Endodermal cell (in vitro differentiated cells): ENCODE measurements around the gene PICALM. TPM values are rescaled to one million over a fixed set of nuclear protein-coding genes. Genes with fewer than 3 reads are reported as not detected.

Source experiments
- DNase-seq: peaks from one replicate; pipeline ENCODE4 v3.0.0-alpha.2; 2017
- H3K27ac ChIP-seq: 2 replicates; pipeline ENCODE4 v1.5.1; 2013; ENCODE audit warnings: mild to moderate bottlenecking, low read depth, low read length, moderate library complexity
- H3K27me3 ChIP-seq: 2 replicates; pipeline ENCODE4 v1.6.1; 2013; ENCODE audit warnings: mild to moderate bottlenecking, low read length, moderate library complexity; ENCODE audit not compliant: insufficient read depth, control insufficient read depth, poor library complexity, severe bottlenecking
- H3K36me3 ChIP-seq: 2 replicates; pipeline ENCODE4 v1.7.0; 2013; ENCODE audit warnings: mild to moderate bottlenecking, low read length, moderate library complexity; ENCODE audit not compliant: control insufficient read depth, insufficient read depth
- H3K4me1 ChIP-seq: one replicate; pipeline ENCODE4 v1.7.0; 2013; ENCODE audit warnings: low read length; ENCODE audit not compliant: control insufficient read depth, insufficient read depth
- H3K4me3 ChIP-seq: 2 replicates; pipeline ENCODE4 v1.5.1; 2013; ENCODE audit warnings: mild to moderate bottlenecking, low read length, moderate library complexity
- H3K9ac ChIP-seq: 2 replicates; pipeline ENCODE4 v1.6.1; 2013; ENCODE audit warnings: mild to moderate bottlenecking, low read length, moderate library complexity; ENCODE audit not compliant: poor library complexity, severe bottlenecking; ENCODE audit errors: extremely low read depth
- H3K9me3 ChIP-seq: 2 replicates; pipeline ENCODE4 v1.6.1; 2013; ENCODE audit warnings: mild to moderate bottlenecking, low read length, moderate library complexity; ENCODE audit not compliant: control insufficient read depth
- H3K27ac Mint-ChIP-seq: 2 replicates; pipeline ENCODE4 v1.8.0; 2020; ENCODE audit warnings: mixed read lengths
- H3K27me3 Mint-ChIP-seq: 2 replicates; pipeline ENCODE4 v1.8.0; 2021; ENCODE audit warnings: mild to moderate bottlenecking, mixed read lengths; ENCODE audit not compliant: insufficient read depth
- H3K36me3 Mint-ChIP-seq: 2 replicates; pipeline ENCODE4 v1.8.0; 2020; ENCODE audit warnings: low read depth, mixed read lengths
- H3K4me1 Mint-ChIP-seq: 2 replicates; pipeline ENCODE4 v1.8.0; 2020; ENCODE audit warnings: mixed read lengths
- H3K4me3 Mint-ChIP-seq: 2 replicates; pipeline ENCODE4 v1.8.0; 2020; ENCODE audit warnings: mild to moderate bottlenecking, moderate library complexity, mixed read lengths
- H3K9me3 Mint-ChIP-seq: 2 replicates; pipeline ENCODE4 v1.8.0; 2020; ENCODE audit warnings: mild to moderate bottlenecking, mixed read lengths
- WGBS, 2 experiments: methylation state at CpG; one replicate each; pipeline versions ENCODE4 v1.1.5 to v1.1.7; 2013; ENCODE audit warnings: missing lambda C conversion rate in 2 of 2, mixed read lengths in 1 of 2; ENCODE audit not compliant: insufficient coverage in 1 of 2, insufficient read length in 1 of 2; 5-methylcytosine and 5-hydroxymethylcytosine counted together
- total RNA-seq, 2 donors: library from RNA; stranded (reverse); fragmentation: NEBNext Ultra II Directional in 1 of 2; extraction: Animal tissue kit (Norgen Biotek cat#: 25700) in 1 of 2; gene quantifications; 2 replicates in 1 of 2; 3 replicates in 1 of 2; pipeline ENCODE4 v1.2.1, GENCODE V29; 2021
- TF ChIP-seq, protein P1 (sequence below): fragments of 200-600 bp; sonication (generic); conservative IDR thresholded peaks from 2 replicates; pipeline ENCODE4 v1.5.0; 2021; ENCODE audit warnings: antibody characterized with exemption, mild to moderate bottlenecking

Gene PICALM
- total RNA-seq, 2 donors from 2014 or later: 120 to 129 TPM

DNA sequence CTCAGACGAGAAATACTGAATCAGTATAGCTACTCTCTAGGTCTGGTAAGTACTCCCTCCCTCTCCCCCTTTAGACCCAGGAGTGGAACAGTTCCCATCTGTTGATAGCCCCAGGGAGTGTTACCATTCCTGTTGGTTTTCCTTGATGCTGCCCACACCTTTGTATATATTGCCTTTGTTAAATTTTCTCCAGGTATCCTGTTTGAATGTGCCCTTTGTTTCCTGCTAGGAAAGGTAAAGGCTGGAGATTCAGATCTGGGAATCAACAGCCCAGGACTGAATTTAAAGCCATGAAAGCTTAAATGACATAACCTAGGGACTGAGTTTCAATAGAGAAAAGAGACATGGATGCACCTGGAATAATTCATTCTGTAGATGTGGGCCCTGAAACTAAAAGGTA, 145.4 kb downstream of the PICALM start:
- no peak overlapping the region for H3K9ac ChIP-seq
- H3K27me3 ChIP-seq: no peaks in the 10 kb centered on the region
- 80 to 90% methylated on average over 1 of the region's 1 CpG for WGBS, 2 experiments
- no peak for DNase-seq
- H3K27ac Mint-ChIP-seq: no peak overlapping the region
- no peaks in the 10 kb centered on the region for H3K36me3 ChIP-seq
- H3K27ac ChIP-seq: no peak overlapping the region
- no peaks in the 10 kb centered on the region for H3K36me3 Mint-ChIP-seq
- TF ChIP-seq, protein P1, sequence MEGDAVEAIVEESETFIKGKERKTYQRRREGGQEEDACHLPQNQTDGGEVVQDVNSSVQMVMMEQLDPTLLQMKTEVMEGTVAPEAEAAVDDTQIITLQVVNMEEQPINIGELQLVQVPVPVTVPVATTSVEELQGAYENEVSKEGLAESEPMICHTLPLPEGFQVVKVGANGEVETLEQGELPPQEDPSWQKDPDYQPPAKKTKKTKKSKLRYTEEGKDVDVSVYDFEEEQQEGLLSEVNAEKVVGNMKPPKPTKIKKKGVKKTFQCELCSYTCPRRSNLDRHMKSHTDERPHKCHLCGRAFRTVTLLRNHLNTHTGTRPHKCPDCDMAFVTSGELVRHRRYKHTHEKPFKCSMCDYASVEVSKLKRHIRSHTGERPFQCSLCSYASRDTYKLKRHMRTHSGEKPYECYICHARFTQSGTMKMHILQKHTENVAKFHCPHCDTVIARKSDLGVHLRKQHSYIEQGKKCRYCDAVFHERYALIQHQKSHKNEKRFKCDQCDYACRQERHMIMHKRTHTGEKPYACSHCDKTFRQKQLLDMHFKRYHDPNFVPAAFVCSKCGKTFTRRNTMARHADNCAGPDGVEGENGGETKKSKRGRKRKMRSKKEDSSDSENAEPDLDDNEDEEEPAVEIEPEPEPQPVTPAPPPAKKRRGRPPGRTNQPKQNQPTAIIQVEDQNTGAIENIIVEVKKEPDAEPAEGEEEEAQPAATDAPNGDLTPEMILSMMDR: no peak
- no peak overlapping the region for H3K4me3 Mint-ChIP-seq
- no peaks in the 10 kb centered on the region for H3K9me3 Mint-ChIP-seq
- no peaks in the 10 kb centered on the region for H3K4me1 ChIP-seq
- no peak overlapping the region for H3K4me3 ChIP-seq
- H3K9me3 ChIP-seq: no peaks in the 10 kb centered on the region
- peaks cover 35% of the 10 kb centered on the region for H3K27me3 Mint-ChIP-seq
- peaks cover 9% of the 10 kb centered on the region for H3K4me1 Mint-ChIP-seq

DNA sequence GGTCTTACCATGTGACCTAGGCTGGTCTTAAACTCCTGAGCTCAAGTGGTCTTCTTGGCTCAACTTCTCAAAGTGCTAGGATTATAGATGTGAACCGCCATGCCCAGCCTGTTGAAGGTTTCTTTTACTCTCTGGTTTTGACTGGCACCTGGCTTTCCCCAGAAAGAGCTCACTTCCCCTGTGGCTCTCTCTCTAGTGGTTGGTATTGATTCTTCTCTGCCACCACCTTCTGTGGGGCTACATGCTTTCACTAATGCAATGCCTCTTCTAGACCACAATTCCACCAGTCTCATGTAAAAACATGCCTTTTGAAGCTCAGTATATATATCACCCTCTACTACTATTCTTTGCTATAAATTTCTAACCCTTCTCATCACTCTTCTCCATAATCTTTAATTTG, 146.5 kb downstream of the PICALM start:
- Mint-ChIP-seq H3K27me3 (peaks cover 24% of the 10 kb centered on the region), H3K4me3 (no peak overlapping the region), H3K36me3 (no peaks in the 10 kb centered on the region), H3K9me3 (no peaks in the 10 kb centered on the region), H3K27ac (no peak overlapping the region), H3K4me1 (peaks cover 11% of the 10 kb centered on the region)
- H3K9ac ChIP-seq: no peak overlapping the region
- TF ChIP-seq, protein P1: no peak
- no peaks in the 10 kb centered on the region for H3K36me3 ChIP-seq
- DNase-seq: no peak
- H3K4me1 ChIP-seq: no peaks in the 10 kb centered on the region
- H3K27me3 ChIP-seq: no peaks in the 10 kb centered on the region
- H3K4me3 ChIP-seq: no peak overlapping the region
- 82 to 100% methylated on average over 1 of the region's 1 CpG for WGBS, 2 experiments
- no peaks in the 10 kb centered on the region for H3K9me3 ChIP-seq
- H3K27ac ChIP-seq: no peak overlapping the region

DNA sequence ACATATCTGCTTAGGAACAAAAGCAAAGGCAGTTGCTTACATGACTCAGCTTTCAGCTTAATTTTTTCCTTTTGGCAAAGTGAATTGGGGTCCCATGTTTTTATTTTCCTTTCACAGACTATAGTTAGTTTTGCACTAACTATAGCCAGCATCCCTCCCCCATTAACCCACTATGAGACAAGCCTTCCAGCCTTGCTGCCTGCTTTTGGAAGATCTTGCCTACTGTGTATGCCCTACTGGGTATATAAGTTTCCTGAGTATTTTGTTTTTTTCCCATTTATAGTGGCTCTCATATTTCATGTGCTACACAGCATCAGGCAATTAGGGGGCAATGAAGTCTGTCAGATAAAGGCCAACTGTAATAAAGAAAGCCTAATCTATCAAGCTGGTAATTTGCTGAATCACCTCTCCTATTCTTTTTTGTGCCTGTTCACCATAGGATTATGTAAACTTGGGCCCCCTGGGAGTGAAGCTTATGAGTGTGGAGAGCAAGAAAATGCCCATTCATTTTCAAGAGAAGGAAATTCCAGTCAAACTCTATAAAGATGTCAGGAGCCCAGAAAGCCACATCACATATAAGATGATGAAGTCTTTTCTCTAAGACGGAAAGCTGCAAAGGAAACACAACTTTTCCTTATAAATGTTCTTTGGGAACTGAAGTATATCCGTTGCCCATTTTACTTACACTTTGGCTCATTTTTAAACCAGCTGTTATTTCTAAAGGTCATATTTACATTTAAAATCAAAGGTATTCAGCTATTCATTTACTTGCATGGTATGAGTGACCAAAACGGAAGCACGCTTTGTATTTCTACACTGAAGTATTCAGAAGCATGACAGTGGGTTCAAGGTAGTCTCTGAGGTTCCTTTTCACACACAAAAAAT, 149.7 kb downstream of the PICALM start:
- no peaks in the 10 kb centered on the region for H3K36me3 ChIP-seq
- Mint-ChIP-seq H3K9me3 (peaks cover 7% of the 10 kb centered on the region), H3K4me3 (no peak overlapping the region), H3K27ac (no peak overlapping the region), H3K4me1 (peaks cover 11% of the 10 kb centered on the region), H3K36me3 (no peaks in the 10 kb centered on the region), H3K27me3 (peaks cover 4% of the 10 kb centered on the region)
- H3K27me3 ChIP-seq: no peaks in the 10 kb centered on the region
- H3K9me3 ChIP-seq: peaks cover 8% of the 10 kb centered on the region
- no peak for DNase-seq
- H3K9ac ChIP-seq: no peak overlapping the region
- no peak overlapping the region for H3K4me3 ChIP-seq
- H3K27ac ChIP-seq: no peak overlapping the region
- 90 to 100% methylated on average over 1 to 4 of the region's 4 CpGs for WGBS, 2 experiments
- no peaks in the 10 kb centered on the region for H3K4me1 ChIP-seq
- TF ChIP-seq, protein P1: no peak
